K562 (cell line): ENCODE measurements around the gene CEND1. TPM values are rescaled to one million over a fixed set of nuclear protein-coding genes. Genes with fewer than 3 reads are reported as not detected.
A peak's percentile ranks its signal among the peaks of the same experiment; 100 is the strongest.

Experiments used
- CTCFL ChIP-seq: IDR thresholded peaks from 2 replicates; pipeline ENCODE4 v1.6.1; 2011; ENCODE audit warnings: borderline replicate concordance, low read depth, mild to moderate bottlenecking, moderate library complexity, low read length; ENCODE audit not compliant: insufficient read depth, poor library complexity, severe bottlenecking
- ETS1 ChIP-seq: conservative IDR thresholded peaks from 2 replicates; pipeline ENCODE4 v1.6.1; 2011; ENCODE audit warnings: low read depth, mild to moderate bottlenecking, low read length; ENCODE audit not compliant: control insufficient read depth
- FOSL1 ChIP-seq: fragments of 200-800 bp; sonication (Bioruptor generic); conservative IDR thresholded peaks from 2 replicates; pipeline ENCODE4 v1.6.1; 2016; ENCODE audit warnings: missing genetic modification characterization, missing compliant biosample characterization
- KLF1 ChIP-seq: fragments of 450-650 bp; IDR thresholded peaks from 2 replicates; pipeline ENCODE4 v1.6.1; 2016; ENCODE audit warnings: missing genetic modification characterization, missing compliant biosample characterization
- MED1 ChIP-seq: sonication (generic); formaldehyde crosslinking; IDR thresholded peaks from 2 replicates; pipeline ENCODE4 v1.8.1; 2023; ENCODE audit warnings: missing genetic modification reagents, borderline replicate concordance
- NFYB ChIP-seq: IDR thresholded peaks from 2 replicates; pipeline ENCODE4 v1.6.1; 2011; ENCODE audit warnings: mild to moderate bottlenecking, moderate library complexity; ENCODE audit not compliant: insufficient read length; ENCODE audit errors: extremely low read depth
- NR2C1 ChIP-seq, 2 experiments: fragments of 450-650 bp; IDR thresholded peaks; 2 replicates each; pipeline ENCODE4 v1.6.1; 2017; ENCODE audit warnings: mild to moderate bottlenecking in 2 of 2, antibody characterized with exemption in 1 of 2, inconsistent platforms in 1 of 2, missing compliant biosample characterization in 1 of 2, missing genetic modification characterization in 1 of 2
- RBBP5 ChIP-seq: fragments of 200-600 bp; sonication (generic); IDR thresholded peaks from 2 replicates; pipeline ENCODE4 v1.6.1; 2012; ENCODE audit warnings: borderline replicate concordance, mild to moderate bottlenecking, low read length, control low read depth, inconsistent platforms; ENCODE audit not compliant: insufficient read depth, poor library complexity, severe bottlenecking
- SMARCA4 ChIP-seq: fragments of 450-650 bp; IDR thresholded peaks from 2 replicates; pipeline ENCODE4 v1.6.1; 2016
- STAT6 ChIP-seq: sonication (generic); formaldehyde crosslinking; IDR thresholded peaks from 2 replicates; pipeline ENCODE4 v1.8.1; 2023; ENCODE audit warnings: mild to moderate bottlenecking, missing genetic modification reagents
- SUPT5H ChIP-seq: fragments of 450-650 bp; IDR thresholded peaks from 2 replicates; pipeline ENCODE4 v1.6.1; 2016
- TAF7 ChIP-seq: fragments of 450-650 bp; IDR thresholded peaks from 2 replicates; pipeline ENCODE4 v1.6.1; 2016; ENCODE audit warnings: missing genetic modification characterization, missing compliant biosample characterization
- ZC3H4 ChIP-seq: sonication (generic); formaldehyde crosslinking; IDR thresholded peaks from 2 replicates; pipeline ENCODE4 v1.9.0; 2021; ENCODE audit warnings: missing genetic modification reagents, borderline replicate concordance
- ZFP36 ChIP-seq: fragments of 150-350 bp; IDR thresholded peaks from 2 replicates; pipeline ENCODE4 v1.6.1; 2018; ENCODE audit warnings: low read length, low read depth; ENCODE audit not compliant: partially characterized antibody
- ZNF134 ChIP-seq: fragments of 250-450 bp; sonication (Bioruptor Pico); conservative IDR thresholded peaks from 2 replicates; pipeline ENCODE4 v1.4.0; 2020
- ZNF740 ChIP-seq, 3 experiments: fragments of 200-800 bp in 1 of 3; sonication (Bioruptor generic) in 1 of 3; sonication (generic) in 1 of 3; formaldehyde crosslinking in 1 of 3; IDR thresholded peaks; 2 replicates each; pipeline versions ENCODE4 v1.6.1 to v1.8.0; 2016 to 2022; ENCODE audit warnings: mild to moderate bottlenecking in 2 of 3, missing compliant biosample characterization in 2 of 3, missing genetic modification characterization in 2 of 3, missing genetic modification reagents in 1 of 3
- polyA plus RNA-seq, 8 experiments: library from polyadenylated mRNA; depleted of rRNA in 4 of 8; stranded (reverse) in 5 of 8; unstranded in 3 of 8; fragments of >200 nt; fragmentation: Nextera tagmentation in 2 of 8; fragmentation: Illumina TruSeq in 1 of 8; extraction: Ambion mirVana in 2 of 8; extraction: Trizol in 1 of 8; gene quantifications; 2 replicates each; pipeline versions ENCODE4 v1.2.1 to v1.2.3, GENCODE V29; 2011 to 2014; ENCODE audit warnings: inconsistent platforms in 1 of 8, missing spikeins in 1 of 8
- total RNA-seq, 7 experiments: library from RNA; depleted of rRNA in 6 of 7; stranded (reverse); fragments of >200 nt in 6 of 7; fragmentation: Illumina TruSeq in 2 of 7; extraction: Trizol in 2 of 7; gene quantifications; 2 replicates each; pipeline versions ENCODE4 v1.2.1 to v1.2.3, GENCODE V29; 2011 to 2021; ENCODE audit warnings: low replicate concordance in 1 of 7

CEND1 gene
- total and polyA plus RNA-seq, 9 of the 15 experiments (the other 6 are each of a cell fraction or from before 2014, with no cell fraction given), result 0.13 to 0.18 (median 0.16) TPM; not detected in 6

- TF ChIP-seq ZFP36 (no peak), ZNF134 (CRISPR knock-in tag) (no peak), SUPT5H (no peak), STAT6 (CRISPR knock-in tag) (no peak), FOSL1 (tag) (no peak), SMARCA4 (no peak), KLF1 (no peak), ZC3H4 (CRISPR knock-in tag) (0 out of 2 replicates have a peak, but pooled peaks have one; percentile 30), CTCFL (no peak), ZNF740 (CRISPR knock-in tag; IDR thresholded peaks at IDR 0.05) (peak; percentile 59; the same call in 1 of the 2 replicates), ZNF740 (tag; IDR thresholded peaks at IDR 0.05) (no peak), MED1 (CRISPR knock-in tag) (0 out of 2 replicates have a peak, but pooled peaks have one; percentile 50), NFYB (no peak), NR2C1 (IDR thresholded peaks at IDR 0.05) (no peak), NR2C1 (tag; IDR thresholded peaks at IDR 0.05) (no peak), ETS1 (no peak), RBBP5 (no peak), TAF7 (tag) (no peak)
These were observed 31.0 kb upstream of the CEND1 start (continued) for GRCh38 chr11:820655-821511.
